ENCODE results near the gene KCTD13. TPM values are rescaled to one million over a fixed set of nuclear protein-coding genes. Genes with fewer than 3 reads are reported as not detected.

KCTD13 gene
- total RNA-seq, 1 experiment from 2014 or later: 18.5 TPM

- TF ChIP-seq ZBTB43 (CRISPR knock-in tag; IDR thresholded peaks at IDR 0.05) (no peak), SMAD3 (CRISPR knock-in tag; IDR thresholded peaks at IDR 0.05; ENCODE audit: borderline replicate concordance) (no peak), NFATC4 (CRISPR knock-in tag; IDR thresholded peaks at IDR 0.05) (no peak), ZNF423 (CRISPR knock-in tag; IDR thresholded peaks at IDR 0.05) (no peak), NR1H2 (CRISPR knock-in tag; IDR thresholded peaks at IDR 0.05) (no peak), ATF3 (CRISPR knock-in tag; conservative IDR thresholded peaks at IDR 0.05) (no peak), ARID4B (CRISPR knock-in tag; IDR thresholded peaks at IDR 0.05; ENCODE audit: borderline replicate concordance) (no peak), HMGA2 (CRISPR knock-in tag; IDR thresholded peaks at IDR 0.05) (no peak), ATF6 (CRISPR knock-in tag; IDR thresholded peaks at IDR 0.05) (no peak), SP1 (CRISPR knock-in tag; conservative IDR thresholded peaks at IDR 0.05) (no peak)
- DNase-seq (ENCODE audit: low spot score) (no peak), ATAC-seq (no peak)
- CTCF ChIA-PET: interaction anchor here (0.7 to 2.7 kb wide), 4 partner anchors 9 to 128 kb away, joined by 3 to 25 read pairs (median 12); partner anchors contain the start of genes TAOK2 and TBX6
- peaks cover 6% of the 10 kb centered on the region for H3K36me3 Mint-ChIP-seq
- H3K9me3 Mint-ChIP-seq: no peaks in the 10 kb centered on the region
- H3K4me1 Mint-ChIP-seq: peaks cover 13% of the 10 kb centered on the region
- H3K27me3 Mint-ChIP-seq (ENCODE audit: low read depth): peaks cover 6% of the 10 kb centered on the region
- peak overlapping the region; percentile 86 for H3K4me3 Mint-ChIP-seq
- POLR2A ChIA-PET: interaction anchor here (2.5 kb wide), 1 partner anchor 10 kb away, joined by 17 read pairs; no protein-coding TSS in a partner anchor
- no peak overlapping the region; the same call in 1 of the 2 replicates for H3K27ac Mint-ChIP-seq
Measured at GRCh38 chr16:29963021-29963743, 37.2 kb upstream of the KCTD13 start.

GRCh38 chr16:29962344-29962994 lies 36.4 kb upstream of the KCTD13 start:
- peak overlapping the region; percentile 86 for H3K4me3 Mint-ChIP-seq
- ChIA-PET POLR2A (interaction anchor here (0.7 to 2.5 kb wide), 6 partner anchors 10 to 382 kb away, joined by 3 to 17 read pairs (median 5); partner anchors contain the start of genes KCTD13 and SEZ6L2), CTCF (interaction anchor here (0.7 to 2.7 kb wide), 15 partner anchors 10 to 271 kb away, joined by 3 to 25 read pairs (median 6); partner anchors contain the start of genes ALDOA, ASPHD1, KCTD13 and SEZ6L2)
- peaks cover 3% of the 10 kb centered on the region for H3K36me3 Mint-ChIP-seq
- peaks cover 12% of the 10 kb centered on the region for H3K27me3 Mint-ChIP-seq (ENCODE audit: low read depth)
- H3K9me3 Mint-ChIP-seq: no peaks in the 10 kb centered on the region
- H3K27ac Mint-ChIP-seq: peak overlapping the region; percentile 57; the same call in 1 of the 2 replicates
- ATAC-seq: no peak
- peaks cover 13% of the 10 kb centered on the region for H3K4me1 Mint-ChIP-seq
- no peak for DNase-seq (ENCODE audit: low spot score)
- TF ChIP-seq GTF2I (CRISPR knock-in tag; conservative IDR thresholded peaks at IDR 0.05): no peak
- no peak for TF ChIP-seq ATF6 (CRISPR knock-in tag; IDR thresholded peaks at IDR 0.05)
- TF ChIP-seq ESRRA (CRISPR knock-in tag; IDR thresholded peaks at IDR 0.05; ENCODE audit: borderline replicate concordance): no peak
- TF ChIP-seq ETV6 (CRISPR knock-in tag; IDR thresholded peaks at IDR 0.05): no peak
- no peak for TF ChIP-seq ERG (CRISPR knock-in tag; IDR thresholded peaks at IDR 0.05)
- TF ChIP-seq ZBTB43 (CRISPR knock-in tag; IDR thresholded peaks at IDR 0.05): no peak
- no peak for TF ChIP-seq ZNF512 (CRISPR knock-in tag; IDR thresholded peaks at IDR 0.05; ENCODE audit: borderline replicate concordance)

All from WTC11 (cell line).